ENCODE measurements around the gene NFKBIA.

GRCh38 chr14:35399083-35399937 is 5.2 kb downstream of the NFKBIA start:
- TF ChIP-seq EHMT2 (IDR thresholded peaks at IDR 0.05; ENCODE audit: low read depth) (no peak), CTCF (IDR thresholded peaks at IDR 0.05) (no peak), RAD21 (conservative IDR thresholded peaks at IDR 0.05 in 1 of 2, IDR thresholded peaks at IDR 0.05 in 1 of 2) (no peak)

All from A549 (cell line).